Prostate gland (tissue), 1 donor: Measurements from ENCODE around the gene ADPRM.

Experiments used
- POLR2A ChIP-seq: fragments of 450-650 bp; IDR thresholded peaks from one replicate; pipeline ENCODE4 v1.6.1; 2016; ENCODE audit warnings: antibody characterized with exemption, mild to moderate bottlenecking
- POLR2AphosphoS5 ChIP-seq: sonication (generic); formaldehyde crosslinking; IDR thresholded peaks from one replicate; pipeline ENCODE4 v1.6.1; 2017; ENCODE audit warnings: antibody characterized with exemption

DNA sequence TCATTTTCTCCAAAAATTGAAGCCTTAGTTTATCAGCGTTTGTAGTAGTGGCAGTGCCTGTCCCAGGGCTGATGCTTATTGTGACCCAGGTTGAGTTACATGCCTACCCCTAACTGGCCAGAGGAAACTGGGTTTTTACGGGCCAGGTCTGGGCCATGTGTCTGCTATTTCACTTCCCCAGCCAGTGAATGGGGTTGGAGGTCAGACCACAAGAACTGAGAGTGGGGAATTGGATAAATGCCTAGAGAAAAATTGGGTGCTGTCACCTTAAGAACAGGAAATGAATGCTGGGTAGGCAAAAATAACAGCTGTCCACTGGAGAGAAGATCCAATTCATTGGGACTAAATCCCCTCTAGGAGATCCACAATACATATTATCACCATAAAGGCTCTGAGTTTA, 5.2 kb downstream of the ADPRM start:
- TF ChIP-seq POLR2A (no peak), POLR2AphosphoS5 (no peak)
